Mesenchymal stem cell (in vitro differentiated cells and primary cell): ENCODE measurements around the gene TOMT.
A peak's percentile ranks its signal among the peaks of the same experiment; 100 is the strongest.

ENCODE experiments used
- DNase-seq: peaks from one replicate; pipeline ENCODE4 v3.0.0-alpha.2; 2013
- H2AFZ ChIP-seq: one replicate; pipeline ENCODE4 v1.6.1; 2013; ENCODE audit warnings: low read depth, mild to moderate bottlenecking, control low read depth, inconsistent platforms, low read length, moderate library complexity
- H2AK5ac ChIP-seq: 2 replicates; pipeline ENCODE4 v1.6.1; 2013; ENCODE audit warnings: low read length, moderate library complexity, mild to moderate bottlenecking, inconsistent platforms; ENCODE audit not compliant: severe bottlenecking
- H2BK120ac ChIP-seq: one replicate; pipeline ENCODE4 v1.6.1; 2013; ENCODE audit warnings: low read depth, mild to moderate bottlenecking, inconsistent platforms, low read length, moderate library complexity
- H2BK12ac ChIP-seq, 2 experiments: one replicate each; pipeline ENCODE4 v1.6.1; 2013; ENCODE audit warnings: inconsistent platforms in 2 of 2, low read length in 2 of 2, mild to moderate bottlenecking in 2 of 2, moderate library complexity in 2 of 2, control low read depth in 1 of 2
- H2BK15ac ChIP-seq: one replicate; pipeline ENCODE4 v1.6.1; 2013; ENCODE audit warnings: mild to moderate bottlenecking, low read depth, inconsistent platforms; ENCODE audit not compliant: poor library complexity, severe bottlenecking
- H2BK5ac ChIP-seq: 2 replicates; pipeline ENCODE4 v1.6.1; 2013; ENCODE audit warnings: low read depth, mild to moderate bottlenecking, low read length, control low read depth, inconsistent platforms; ENCODE audit not compliant: poor library complexity, severe bottlenecking
- H3K14ac ChIP-seq, 2 experiments: one replicate each; pipeline ENCODE4 v1.6.1; 2013; ENCODE audit warnings: inconsistent platforms in 2 of 2, low read length in 2 of 2, control low read depth in 1 of 2, mild to moderate bottlenecking in 1 of 2, moderate library complexity in 1 of 2
- H3K18ac ChIP-seq, 2 experiments: one replicate each; pipeline ENCODE4 v1.6.1; 2013; ENCODE audit warnings: inconsistent platforms in 2 of 2, low read length in 2 of 2, control low read depth in 1 of 2, low read depth in 1 of 2, mild to moderate bottlenecking in 1 of 2
- H3K23ac ChIP-seq, 2 experiments: one replicate each; pipeline ENCODE4 v1.6.1; 2013; ENCODE audit warnings: inconsistent platforms in 2 of 2, low read length in 2 of 2, mild to moderate bottlenecking in 2 of 2, moderate library complexity in 2 of 2, control low read depth in 1 of 2
- H3K27ac ChIP-seq: 2 replicates; pipeline ENCODE4 v1.5.1; 2013; ENCODE audit warnings: mild to moderate bottlenecking, moderate library complexity, low read length, control low read depth, inconsistent platforms; ENCODE audit not compliant: poor library complexity, severe bottlenecking
- H3K27me3 ChIP-seq, 2 experiments: 2 replicates each; pipeline versions ENCODE4 v1.6.1 to v1.7.0; 2013; ENCODE audit warnings: low read length in 2 of 2, mild to moderate bottlenecking in 2 of 2, moderate library complexity in 2 of 2, control low read depth in 1 of 2, inconsistent platforms in 1 of 2; ENCODE audit not compliant: control insufficient read depth in 1 of 2, insufficient read depth in 1 of 2
- H3K36me3 ChIP-seq, 2 experiments: 2 replicates each; pipeline versions ENCODE4 v1.6.1 to v1.7.0; 2013; ENCODE audit warnings: low read length in 2 of 2, control low read depth in 1 of 2, inconsistent platforms in 1 of 2, low read depth in 1 of 2, mild to moderate bottlenecking in 1 of 2; ENCODE audit not compliant: insufficient read depth in 2 of 2, control insufficient read depth in 1 of 2
- H3K4ac ChIP-seq, 2 experiments: one replicate each; pipeline ENCODE4 v1.6.1; 2013; ENCODE audit warnings: inconsistent platforms in 2 of 2, low read length in 2 of 2, mild to moderate bottlenecking in 2 of 2, moderate library complexity in 2 of 2, control low read depth in 1 of 2, low read depth in 1 of 2
- H3K4me1 ChIP-seq: 2 replicates; pipeline ENCODE4 v1.6.1; 2013; ENCODE audit warnings: low read depth, low read length, control low read depth; ENCODE audit not compliant: control insufficient read depth, insufficient read depth
- H3K4me2 ChIP-seq: 2 replicates; pipeline ENCODE4 v1.6.1; 2013; ENCODE audit warnings: low read length, mild to moderate bottlenecking, inconsistent platforms; ENCODE audit not compliant: poor library complexity, severe bottlenecking
- H3K4me3 ChIP-seq, 2 experiments: 2 replicates each; pipeline versions ENCODE4 v1.5.1 to v1.7.0; 2013; ENCODE audit warnings: low read length in 2 of 2, mild to moderate bottlenecking in 2 of 2, control low read depth in 1 of 2, low read depth in 1 of 2; ENCODE audit not compliant: insufficient read depth in 1 of 2
- H3K79me1 ChIP-seq: replicated peaks from 2 replicates; pipeline ENCODE4 v1.6.1; 2013; ENCODE audit warnings: mild to moderate bottlenecking, control low read depth, low read length, inconsistent platforms; ENCODE audit not compliant: poor library complexity, severe bottlenecking
- H3K9ac ChIP-seq: 2 replicates; pipeline ENCODE4 v1.7.0; 2013; ENCODE audit warnings: mild to moderate bottlenecking, low read length, moderate library complexity
- H3K9me3 ChIP-seq: 2 replicates; pipeline ENCODE4 v1.7.0; 2013; ENCODE audit warnings: mild to moderate bottlenecking, low read length; ENCODE audit not compliant: control insufficient read depth
- H4K8ac ChIP-seq: one replicate; pipeline ENCODE4 v1.6.1; 2013; ENCODE audit warnings: inconsistent platforms, mild to moderate bottlenecking, low read length, moderate library complexity
- H4K91ac ChIP-seq: one replicate; pipeline ENCODE4 v1.6.1; 2013; ENCODE audit warnings: mild to moderate bottlenecking, low read length, inconsistent platforms
- WGBS: methylation state at CpG from one replicate; pipeline ENCODE4 v1.1.7; 2013; ENCODE audit warnings: mixed read lengths; 5-methylcytosine and 5-hydroxymethylcytosine counted together

The TOMT gene

GRCh38 chr11:72078477-72078876, 27.2 kb upstream of the TOMT start:
- Histone ChIP-seq H3K27ac (no peak overlapping the region), H3K4me1 (peaks cover 3% of the 10 kb centered on the region), H2BK120ac (no peak overlapping the region), H4K8ac (no peak overlapping the region), H3K27me3 (no peaks in the 10 kb centered on the region), H2BK15ac (no peak overlapping the region), H3K4me3 (peak overlapping the region in 1 of 2 experiments; percentile 93), H3K79me1 (peaks cover 10% of the 10 kb centered on the region), H3K9me3 (no peaks in the 10 kb centered on the region), H2BK12ac (no peak overlapping the region), H3K9ac (peak overlapping the region; percentile 94), H2BK5ac (no peak overlapping the region), H2AK5ac (no peak overlapping the region), H3K4ac (no peak overlapping the region), H3K14ac (no peak overlapping the region), H3K18ac (no peak overlapping the region), H3K23ac (no peak overlapping the region), H2AFZ (no peak overlapping the region), H4K91ac (no peak overlapping the region), H3K4me2 (no peak overlapping the region), H3K36me3 (no peaks in the 10 kb centered on the region)
- 85% methylated on average over 5 of the region's 6 CpGs for WGBS
- no peak for DNase-seq

GRCh38 chr11:72079819-72080325, 25.9 kb upstream of the TOMT start:
- Histone ChIP-seq H3K4ac (no peak overlapping the region), H3K27me3 (no peaks in the 10 kb centered on the region), H4K8ac (no peak overlapping the region), H3K18ac (no peak overlapping the region), H3K4me3 (peak overlapping the region; percentile 77 to 93), H3K9ac (peak overlapping the region; percentile 94), H2AK5ac (no peak overlapping the region), H3K14ac (no peak overlapping the region), H3K4me2 (peak overlapping the region; percentile 69), H2BK15ac (no peak overlapping the region), H3K23ac (no peak overlapping the region), H3K4me1 (peaks cover 3% of the 10 kb centered on the region), H2BK12ac (no peak overlapping the region), H4K91ac (no peak overlapping the region), H2BK120ac (no peak overlapping the region), H3K36me3 (peaks cover 0 to under 1% of the 10 kb centered on the region in 2 experiments), H2AFZ (peak overlapping the region; percentile 66), H3K79me1 (peaks cover 5% of the 10 kb centered on the region), H3K9me3 (no peaks in the 10 kb centered on the region), H3K27ac (no peak overlapping the region), H2BK5ac (no peak overlapping the region)
- WGBS = 8% methylated on average over 11 of the region's 16 CpGs
- no peak for DNase-seq

GRCh38 chr11:72080326-72081183, 25.2 kb upstream of the TOMT start, which contains the start of the genes LRRC51 and NUMA1:
Gene LRRC51, plus strand, starts transcription at chr11:72080850. Its CDS starts 8,234 bp downstream, at chr11:72089084.
Gene NUMA1, minus strand, starts transcription at chr11:72080542. Its CDS starts 44,599 bp downstream, at chr11:72035943.
- no peaks in the 10 kb centered on the region for H3K9me3 ChIP-seq
- peaks cover 3% of the 10 kb centered on the region for H3K4me1 ChIP-seq
- peak within 1 kb of the TSS; percentile 52 to 89 for H3K18ac ChIP-seq
- H4K91ac ChIP-seq = peak within 1 kb of the TSS; percentile 34
- H2BK12ac ChIP-seq = peak within 1 kb of the TSS in 1 of 2 experiments; percentile 65
- H3K79me1 ChIP-seq = peaks cover 4% of the 10 kb centered on the region
- no peak within 1 kb of the TSS for H2AK5ac ChIP-seq
- 2% methylated on average over 50 of the region's 60 CpGs for WGBS
- peak within 1 kb of the TSS; percentile 94 for H3K4me2 ChIP-seq
- peak within 1 kb of the TSS; percentile 71 to 90 for H3K4ac ChIP-seq
- H4K8ac ChIP-seq = peak within 1 kb of the TSS; percentile 45
- no peak within 1 kb of the TSS for H2BK15ac ChIP-seq
- H3K14ac ChIP-seq = no peak within 1 kb of the TSS
- no peak within 1 kb of the TSS for H2BK5ac ChIP-seq
- H3K36me3 ChIP-seq = peaks cover under 1 to 8% of the 10 kb centered on the region in 2 experiments
- peak within 1 kb of the TSS; percentile 66 for H2AFZ ChIP-seq
- H3K23ac ChIP-seq = peak within 1 kb of the TSS in 1 of 2 experiments; percentile 70
- peak within 1 kb of the TSS; percentile 76 for H3K27ac ChIP-seq
- peak within 1 kb of the TSS; percentile 94 for H3K9ac ChIP-seq
- peak; percentile 100 for DNase-seq
- peak within 1 kb of the TSS; percentile 77 to 93 for H3K4me3 ChIP-seq
- H2BK120ac ChIP-seq = peak within 1 kb of the TSS; percentile 27
- no peaks in the 10 kb centered on the region for H3K27me3 ChIP-seq

GRCh38 chr11:72081184-72081644, 24.5 kb upstream of the TOMT start:
- 88% methylated on average over 21 of the region's 21 CpGs for WGBS
- Histone ChIP-seq H3K4ac (peak overlapping the region in 1 of 2 experiments; percentile 90), H3K9ac (peak overlapping the region; percentile 94), H3K23ac (peak overlapping the region in 1 of 2 experiments; percentile 70), H4K91ac (peak overlapping the region; percentile 34), H3K14ac (no peak overlapping the region), H3K4me1 (peaks cover 3% of the 10 kb centered on the region), H3K36me3 (peaks cover 3 to 13% of the 10 kb centered on the region in 2 experiments), H3K27ac (peak overlapping the region; percentile 76), H4K8ac (peak overlapping the region; percentile 45), H2AK5ac (no peak overlapping the region), H3K79me1 (peaks cover 2% of the 10 kb centered on the region), H3K4me3 (peak overlapping the region; percentile 53 to 93), H2BK12ac (peak overlapping the region in 1 of 2 experiments; percentile 65), H3K9me3 (no peaks in the 10 kb centered on the region), H2BK5ac (no peak overlapping the region), H3K18ac (peak overlapping the region; percentile 52 to 89), H3K27me3 (no peaks in the 10 kb centered on the region), H3K4me2 (peak overlapping the region; percentile 94), H2BK120ac (peak overlapping the region; percentile 27), H2AFZ (no peak overlapping the region), H2BK15ac (no peak overlapping the region)
- DNase-seq = no peak
